Tibial nerve (tissue), 4 donors: Measurements from ENCODE around the gene CTNNA1.

Experiments used
- EP300 ChIP-seq, 2 donors: sonication (generic); formaldehyde crosslinking; IDR thresholded peaks; one replicate each; pipeline ENCODE4 v1.6.1; 2017; ENCODE audit warnings: antibody characterized with exemption in 2 of 2, mild to moderate bottlenecking in 1 of 2
- TF ChIP-seq, protein P1 (sequence below), 5 experiments: fragments of 200-600 bp in 3 of 5; fragments of 450-650 bp in 2 of 5; sonication (generic) in 3 of 5; IDR thresholded peaks; one replicate each; pipeline ENCODE4 v1.5.1; 2016 to 2019; ENCODE audit warnings: antibody characterized with exemption in 5 of 5, mild to moderate bottlenecking in 3 of 5, moderate library complexity in 2 of 5

DNA sequence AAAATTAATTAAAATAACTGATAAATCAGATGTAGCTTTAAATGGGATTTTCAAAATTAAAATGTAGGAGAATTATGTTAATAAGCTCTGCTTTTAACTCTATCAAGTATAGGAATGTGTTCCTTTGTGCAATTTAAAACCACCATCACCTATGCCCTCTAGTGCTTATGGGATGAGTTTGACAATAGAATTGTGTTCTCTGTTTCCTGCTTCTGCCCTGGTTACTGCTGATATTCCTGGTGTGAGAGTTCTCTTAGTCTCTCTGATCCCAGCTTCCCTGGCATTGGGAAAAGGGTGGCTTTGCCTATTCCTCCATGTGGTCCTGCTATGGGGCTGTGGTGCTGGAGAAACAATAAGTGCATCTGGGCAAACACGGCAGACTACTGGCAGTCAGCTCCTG, 113.8 kb downstream of the CTNNA1 start:
- TF ChIP-seq, protein P1, sequence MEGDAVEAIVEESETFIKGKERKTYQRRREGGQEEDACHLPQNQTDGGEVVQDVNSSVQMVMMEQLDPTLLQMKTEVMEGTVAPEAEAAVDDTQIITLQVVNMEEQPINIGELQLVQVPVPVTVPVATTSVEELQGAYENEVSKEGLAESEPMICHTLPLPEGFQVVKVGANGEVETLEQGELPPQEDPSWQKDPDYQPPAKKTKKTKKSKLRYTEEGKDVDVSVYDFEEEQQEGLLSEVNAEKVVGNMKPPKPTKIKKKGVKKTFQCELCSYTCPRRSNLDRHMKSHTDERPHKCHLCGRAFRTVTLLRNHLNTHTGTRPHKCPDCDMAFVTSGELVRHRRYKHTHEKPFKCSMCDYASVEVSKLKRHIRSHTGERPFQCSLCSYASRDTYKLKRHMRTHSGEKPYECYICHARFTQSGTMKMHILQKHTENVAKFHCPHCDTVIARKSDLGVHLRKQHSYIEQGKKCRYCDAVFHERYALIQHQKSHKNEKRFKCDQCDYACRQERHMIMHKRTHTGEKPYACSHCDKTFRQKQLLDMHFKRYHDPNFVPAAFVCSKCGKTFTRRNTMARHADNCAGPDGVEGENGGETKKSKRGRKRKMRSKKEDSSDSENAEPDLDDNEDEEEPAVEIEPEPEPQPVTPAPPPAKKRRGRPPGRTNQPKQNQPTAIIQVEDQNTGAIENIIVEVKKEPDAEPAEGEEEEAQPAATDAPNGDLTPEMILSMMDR (IDR thresholded peaks at IDR 0.05), result no peak
- no peak for TF ChIP-seq EP300 (IDR thresholded peaks at IDR 0.05)
